CD14-positive monocyte (primary cell): ENCODE data around the gene TLX1. TPM values are rescaled to one million over a fixed set of nuclear protein-coding genes. Genes with fewer than 3 reads are reported as not detected.

ENCODE experiments used
- DNase-seq, 3 donors: peaks; one replicate each; pipeline ENCODE4 v3.0.0-alpha.2; 2011 to 2022
- H2AFZ ChIP-seq: 2 replicates; pipeline ENCODE4 v1.6.0; 2012; ENCODE audit warnings: mild to moderate bottlenecking, low read depth, low read length, inconsistent platforms; ENCODE audit not compliant: insufficient read depth, poor library complexity, severe bottlenecking
- H3K27ac ChIP-seq, 2 donors: 1 replicate in 1 of 2; 2 replicates in 1 of 2; pipeline ENCODE4 v1.5.1; 2012 to 2013; ENCODE audit warnings: low read length in 2 of 2, control low read depth in 1 of 2, inconsistent platforms in 1 of 2, low read depth in 1 of 2, mild to moderate bottlenecking in 1 of 2
- H3K27me3 ChIP-seq, 2 donors: one replicate each; pipeline versions ENCODE4 v1.6.0 to v1.6.1; 2011 to 2013; ENCODE audit warnings: low read length in 2 of 2; ENCODE audit not compliant: control insufficient read depth in 2 of 2, insufficient read depth in 2 of 2
- H3K36me3 ChIP-seq, 2 donors: replicated peaks in 1 of 2; 1 replicate in 1 of 2; 2 replicates in 1 of 2; pipeline versions ENCODE4 v1.5.1 to v1.6.1; 2012 to 2013; ENCODE audit warnings: low read length in 2 of 2, control low read depth in 1 of 2, inconsistent platforms in 1 of 2, mild to moderate bottlenecking in 1 of 2; ENCODE audit not compliant: insufficient read depth in 2 of 2, control insufficient read depth in 1 of 2
- H3K4me1 ChIP-seq, 2 donors: 1 replicate in 1 of 2; 2 replicates in 1 of 2; pipeline versions ENCODE4 v1.5.1 to v1.6.1; 2012 to 2013; ENCODE audit warnings: low read length in 2 of 2, control low read depth in 1 of 2, inconsistent platforms in 1 of 2, mild to moderate bottlenecking in 1 of 2, moderate library complexity in 1 of 2; ENCODE audit not compliant: insufficient read depth in 2 of 2, control insufficient read depth in 1 of 2
- H3K4me2 ChIP-seq: replicated peaks from 2 replicates; pipeline ENCODE3; 2012; ENCODE audit warnings: low read length, moderate library complexity, mild to moderate bottlenecking; ENCODE audit not compliant: poor library complexity, severe bottlenecking; ENCODE audit errors: extremely low read depth
- H3K4me3 ChIP-seq, 3 experiments: fragments of 200-600 bp in 1 of 3; sonication (generic) in 1 of 3; replicated peaks in 1 of 3; 1 replicate in 2 of 3; 2 replicates in 1 of 3; pipeline ENCODE4 v1.5.1; 2011 to 2013; ENCODE audit warnings: low read length in 3 of 3, mild to moderate bottlenecking in 3 of 3, control low read depth in 2 of 3, low read depth in 2 of 3, inconsistent platforms in 1 of 3, moderate library complexity in 1 of 3
- H3K79me2 ChIP-seq: 2 replicates; pipeline ENCODE4 v1.6.0; 2012; ENCODE audit warnings: mild to moderate bottlenecking, control low read depth, inconsistent platforms, low read length, moderate library complexity; ENCODE audit not compliant: insufficient read depth
- H3K9ac ChIP-seq: 2 replicates; pipeline ENCODE4 v1.6.0; 2017; ENCODE audit warnings: low read length, mild to moderate bottlenecking; ENCODE audit not compliant: insufficient read depth, poor library complexity, severe bottlenecking
- H3K9me3 ChIP-seq, 2 donors: replicated peaks in 1 of 2; 1 replicate in 1 of 2; 2 replicates in 1 of 2; pipeline versions ENCODE4 v1.5.1 to v1.6.1; 2012 to 2013; ENCODE audit warnings: low read length in 2 of 2, control low read depth in 1 of 2; ENCODE audit not compliant: control insufficient read depth in 1 of 2, insufficient read depth in 1 of 2
- H4K20me1 ChIP-seq: 2 replicates; pipeline ENCODE4 v1.6.0; 2012; ENCODE audit warnings: mild to moderate bottlenecking, low read length, control low read depth, moderate library complexity; ENCODE audit not compliant: insufficient read depth
- H3K27ac Mint-ChIP-seq, 7 donors: one replicate each; pipeline ENCODE4 v1.8.0; 2020; ENCODE audit warnings: mild to moderate bottlenecking in 7 of 7, mixed read lengths in 7 of 7, moderate library complexity in 6 of 7, inconsistent platforms in 2 of 7
- H3K27me3 Mint-ChIP-seq, 3 donors: one replicate each; pipeline ENCODE4 v1.8.0; 2021 to 2022; ENCODE audit warnings: low read depth in 3 of 3, mild to moderate bottlenecking in 3 of 3, mixed read lengths in 3 of 3, moderate library complexity in 3 of 3, inconsistent platforms in 1 of 3
- H3K36me3 Mint-ChIP-seq, 2 donors: one replicate each; pipeline ENCODE4 v1.8.0; 2020; ENCODE audit warnings: mixed read lengths in 2 of 2, inconsistent platforms in 1 of 2, mild to moderate bottlenecking in 1 of 2
- H3K4me1 Mint-ChIP-seq: one replicate; pipeline ENCODE4 v1.8.0; 2020; ENCODE audit warnings: mild to moderate bottlenecking, mixed read lengths
- H3K4me3 Mint-ChIP-seq, 2 donors: one replicate each; pipeline ENCODE4 v1.8.0; 2020; ENCODE audit warnings: mild to moderate bottlenecking in 2 of 2, mixed read lengths in 2 of 2, moderate library complexity in 1 of 2
- H3K9me3 Mint-ChIP-seq, 7 donors: one replicate each; pipeline ENCODE4 v1.8.0; 2020 to 2022; ENCODE audit warnings: mixed read lengths in 7 of 7, mild to moderate bottlenecking in 6 of 7, moderate library complexity in 6 of 7, inconsistent platforms in 2 of 7
- CTCF ChIP-seq: fragments of 200-600 bp; IDR thresholded peaks from one replicate; pipeline ENCODE4 v1.8.0; 2022; ENCODE audit warnings: antibody characterized with exemption, mild to moderate bottlenecking
- WGBS: methylation state at CpG from one replicate; pipeline ENCODE4 v1.1.5; 2013; ENCODE audit warnings: missing lambda C conversion rate; ENCODE audit not compliant: insufficient coverage; 5-methylcytosine and 5-hydroxymethylcytosine counted together
- intact Hi-C, 2 donors: fragments of 100-400 bp; cut with micrococcal nuclease; formaldehyde crosslinking; loops; one replicate each; pipeline versions ENCODE4 v1.15.0 to v1.15.1; 2023
- polyA plus RNA-seq, 3 donors: library from polyadenylated mRNA; depleted of rRNA in 1 of 3; unstranded in 2 of 3; stranded (reverse) in 1 of 3; fragments of 300-500 nt in 2 of 3; fragments of >200 nt in 1 of 3; fragmentation: Illumina TruSeq in 2 of 3; gene quantifications; 1 replicate in 2 of 3; 2 replicates in 1 of 3; pipeline ENCODE4 v1.2.3, GENCODE V29; 2012 to 2021

The TLX1 gene
- polyA plus RNA-seq, 3 donors = not detected

- Mint-ChIP-seq H3K27me3 (peaks cover 31 to 64% (median 36%) of the 10 kb centered on the region in 3 donors), H3K4me1 (no peaks in the 10 kb centered on the region), H3K36me3 (no peaks in the 10 kb centered on the region), H3K9me3 (no peaks in the 10 kb centered on the region), H3K4me3 (no peak overlapping the region), H3K27ac (no peak overlapping the region)
- Histone ChIP-seq H4K20me1 (no peaks in the 10 kb centered on the region), H3K4me2 (no peak overlapping the region), H3K9ac (no peak overlapping the region), H3K36me3 (no peaks in the 10 kb centered on the region), H3K27me3 (peaks cover 2 to 33% of the 10 kb centered on the region in 2 donors), H3K4me1 (no peaks in the 10 kb centered on the region), H3K9me3 (no peaks in the 10 kb centered on the region), H3K27ac (no peak overlapping the region), H3K79me2 (no peaks in the 10 kb centered on the region), H3K4me3 (no peak overlapping the region), H2AFZ (no peak overlapping the region)
- DNase-seq = no peak
- TF ChIP-seq CTCF = no peak
- WGBS = 78% methylated on average over 3 of the region's 6 CpGs
- intact Hi-C loops = no loop called here
These were observed 24.7 kb upstream of the TLX1 start for GRCh38 chr10:101106351-101106750.

GRCh38 chr10:101107771-101108170, 23.3 kb upstream of the TLX1 start:
- Histone ChIP-seq H3K4me2 (no peak overlapping the region), H3K9me3 (no peaks in the 10 kb centered on the region), H3K36me3 (no peaks in the 10 kb centered on the region), H3K79me2 (no peaks in the 10 kb centered on the region), H2AFZ (no peak overlapping the region), H3K27me3 (peaks cover 2 to 26% of the 10 kb centered on the region in 2 donors), H4K20me1 (no peaks in the 10 kb centered on the region), H3K9ac (no peak overlapping the region), H3K4me3 (no peak overlapping the region), H3K4me1 (no peaks in the 10 kb centered on the region), H3K27ac (no peak overlapping the region)
- H3K27ac Mint-ChIP-seq = no peak overlapping the region
- intact Hi-C loops = no loop called here
- no peaks in the 10 kb centered on the region for H3K36me3 Mint-ChIP-seq
- no peak for TF ChIP-seq CTCF
- H3K4me1 Mint-ChIP-seq = no peaks in the 10 kb centered on the region
- H3K9me3 Mint-ChIP-seq = no peaks in the 10 kb centered on the region
- no peak for DNase-seq
- H3K27me3 Mint-ChIP-seq = peaks cover 31 to 66% (median 34%) of the 10 kb centered on the region in 3 donors
- WGBS = 98% methylated on average over 4 of the region's 5 CpGs
- no peak overlapping the region for H3K4me3 Mint-ChIP-seq
